Neural cell (in vitro differentiated cells): ENCODE measurements around the gene PGAP3. TPM values are rescaled to one million over a fixed set of nuclear protein-coding genes. Genes with fewer than 3 reads are reported as not detected.

Source experiments
- H2AFZ ChIP-seq: fragments of 200-600, 300-800 bp; sonication (generic), shearing (Covaris generic); 2 replicates; pipeline ENCODE4 v1.6.0; 2014; ENCODE audit warnings: low read depth, mild to moderate bottlenecking, antibody characterized with exemption, low read length, moderate library complexity
- H3F3A ChIP-seq: fragments of 200-600 bp; shearing (Covaris generic); 2 replicates; pipeline ENCODE4 v1.6.1; 2016; ENCODE audit warnings: mild to moderate bottlenecking, moderate library complexity, mixed read lengths, antibody characterized with exemption, low read length; ENCODE audit not compliant: insufficient read depth, poor library complexity, severe bottlenecking
- H3K27ac ChIP-seq: fragments of 200-600, 300-800 bp; sonication (generic), shearing (Covaris generic); 2 replicates; pipeline ENCODE4 v1.5.1; 2014; ENCODE audit warnings: mild to moderate bottlenecking, low read length, moderate library complexity
- H3K27me3 ChIP-seq: fragments of 300-800, 200-600 bp; sonication (generic), shearing (Covaris generic); 2 replicates; pipeline ENCODE4 v1.6.0; 2014; ENCODE audit warnings: mild to moderate bottlenecking, low read depth, low read length, moderate library complexity; ENCODE audit not compliant: insufficient read depth
- H3K36me3 ChIP-seq: fragments of 300-800, 200-600 bp; sonication (generic), shearing (Covaris generic); 2 replicates; pipeline ENCODE4 v1.5.1; 2014; ENCODE audit warnings: mild to moderate bottlenecking, antibody characterized with exemption, low read length, moderate library complexity; ENCODE audit not compliant: insufficient read depth
- H3K4me2 ChIP-seq: fragments of 300-800, 200-600 bp; sonication (generic), shearing (Covaris generic); 2 replicates; pipeline ENCODE4 v1.6.0; 2014; ENCODE audit warnings: mild to moderate bottlenecking, low read length
- H3K4me3 ChIP-seq: fragments of 300-800, 200-600 bp; sonication (generic), shearing (Covaris generic); 2 replicates; pipeline ENCODE4 v1.5.1; 2014; ENCODE audit warnings: mild to moderate bottlenecking, low read length, moderate library complexity
- H3K79me2 ChIP-seq: fragments of 200-600 bp; shearing (Covaris generic); replicated peaks from 2 replicates; pipeline ENCODE4 v1.6.0; 2014; ENCODE audit warnings: mild to moderate bottlenecking, low read length, moderate library complexity; ENCODE audit not compliant: insufficient read depth
- H3K9ac ChIP-seq: fragments of 300-800, 200-600 bp; sonication (generic), shearing (Covaris generic); 2 replicates; pipeline ENCODE4 v1.6.1; 2016; ENCODE audit warnings: mild to moderate bottlenecking, low read length, mixed read lengths
- H3K9me2 ChIP-seq: fragments of 200-600 bp; shearing (Covaris generic); 2 replicates; pipeline ENCODE4 v1.6.1; 2016; ENCODE audit warnings: mild to moderate bottlenecking, low read length, mixed read lengths; ENCODE audit not compliant: insufficient read depth
- H3K9me3 ChIP-seq: fragments of 200-600, 300-800 bp; sonication (generic), shearing (Covaris generic); 2 replicates; pipeline ENCODE4 v1.6.1; 2016; ENCODE audit warnings: mild to moderate bottlenecking, mixed run types, low read length, moderate library complexity, mixed read lengths
- H4K20me1 ChIP-seq: fragments of 200-600 bp; shearing (Covaris generic); 2 replicates; pipeline ENCODE4 v1.6.1; 2016; ENCODE audit warnings: mild to moderate bottlenecking, mixed run types; ENCODE audit not compliant: insufficient read depth
- EP300 ChIP-seq: fragments of 450-650 bp; conservative IDR thresholded peaks from 2 replicates; pipeline ENCODE4 v1.6.1; 2014; ENCODE audit warnings: antibody characterized with exemption, mild to moderate bottlenecking, moderate library complexity; ENCODE audit not compliant: poor library complexity, severe bottlenecking
- EZH2 ChIP-seq: fragments of 200-600, 300-800 bp; shearing (Covaris generic), sonication (generic); IDR thresholded peaks from 2 replicates; pipeline ENCODE4 v1.6.1; 2014; ENCODE audit warnings: antibody characterized with exemption, low read length, borderline replicate concordance, mild to moderate bottlenecking; ENCODE audit not compliant: insufficient read depth, poor library complexity, severe bottlenecking
- MXI1 ChIP-seq: fragments of 450-650 bp; conservative IDR thresholded peaks from 2 replicates; pipeline ENCODE4 v1.6.1; 2014; ENCODE audit warnings: antibody characterized with exemption, mild to moderate bottlenecking; ENCODE audit not compliant: poor library complexity, severe bottlenecking
- POLR2AphosphoS5 ChIP-seq: IDR thresholded peaks from 2 replicates; pipeline ENCODE4 v1.6.1; 2012
- RAD21 ChIP-seq: fragments of 450-650 bp; conservative IDR thresholded peaks from 2 replicates; pipeline ENCODE4 v1.6.1; 2014; ENCODE audit warnings: antibody characterized with exemption, mild to moderate bottlenecking, moderate library complexity
- SMC3 ChIP-seq: fragments of 450-650 bp; conservative IDR thresholded peaks from 2 replicates; pipeline ENCODE4 v1.6.1; 2014; ENCODE audit warnings: antibody characterized with exemption, mild to moderate bottlenecking, moderate library complexity; ENCODE audit not compliant: poor library complexity
- TAF1 ChIP-seq: IDR thresholded peaks from 2 replicates; pipeline ENCODE4 v1.6.1; 2012; ENCODE audit warnings: low read depth
- polyA plus RNA-seq: library from polyadenylated mRNA; depleted of rRNA; stranded (reverse); fragments of >200 nt; gene quantifications from 2 replicates; pipeline ENCODE4 v1.2.3, GENCODE V29; 2014
- TF ChIP-seq, protein P1 (sequence below): fragments of 450-650 bp; IDR thresholded peaks from 2 replicates; pipeline ENCODE4 v1.5.1; 2014; ENCODE audit warnings: antibody characterized with exemption, mild to moderate bottlenecking, moderate library complexity; ENCODE audit not compliant: poor library complexity, severe bottlenecking
- TF ChIP-seq, protein P2 (sequence below): IDR thresholded peaks from 2 replicates; pipeline ENCODE4 v1.6.1; 2012; ENCODE audit warnings: borderline replicate concordance

Gene PGAP3
- polyA plus RNA-seq, 1 donor from 2014 or later, result 27.2 TPM

DNA sequence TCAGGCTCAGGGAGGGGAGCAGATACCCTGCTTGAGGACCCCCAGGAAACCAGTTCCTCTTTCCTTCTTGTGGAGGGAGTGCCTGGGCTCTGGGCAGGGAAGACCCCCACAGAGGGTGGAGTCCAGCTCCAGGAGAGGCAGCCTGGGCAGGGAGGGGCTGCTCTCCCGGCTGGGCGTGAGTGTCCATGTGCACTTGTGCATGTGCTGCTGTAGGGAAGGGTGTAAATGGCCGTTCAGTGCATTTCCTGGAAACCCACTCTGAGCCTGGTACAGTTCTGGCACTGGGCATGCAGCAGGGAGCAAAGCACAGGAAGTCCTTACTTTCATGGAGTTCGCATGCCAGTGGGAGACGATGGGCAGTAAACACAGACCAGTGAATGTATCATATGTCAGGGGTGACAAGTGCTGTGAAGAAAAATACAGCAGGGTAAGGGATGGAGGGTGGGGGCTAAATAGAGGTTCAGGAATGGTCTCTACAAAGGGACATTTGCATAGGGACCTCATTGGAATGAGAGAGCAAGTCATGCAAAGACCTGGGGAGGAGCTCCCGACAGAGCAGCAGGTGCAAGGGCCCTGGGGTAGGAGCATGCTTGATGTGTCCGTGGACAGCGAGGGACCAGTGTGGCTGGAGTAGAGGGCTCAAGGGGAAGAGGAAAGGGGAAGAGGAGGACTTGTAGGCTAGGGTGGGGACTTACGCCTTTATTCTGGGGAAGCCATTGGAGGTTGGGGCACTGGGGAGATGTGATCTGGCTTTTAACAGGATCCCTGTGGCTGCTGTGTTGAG lies 45.4 kb downstream of the PGAP3 start:
- Histone ChIP-seq H3K27me3 (no peaks in the 10 kb centered on the region), H3K4me2 (no peak overlapping the region), H2AFZ (no peak overlapping the region), H3K36me3 (no peaks in the 10 kb centered on the region), H3F3A (no peaks in the 10 kb centered on the region), H3K9me2 (no peaks in the 10 kb centered on the region), H3K4me3 (no peak overlapping the region), H4K20me1 (no peaks in the 10 kb centered on the region), H3K9me3 (no peaks in the 10 kb centered on the region), H3K27ac (no peak overlapping the region), H3K79me2 (peaks cover 18% of the 10 kb centered on the region), H3K9ac (no peak overlapping the region)
- TF ChIP-seq TAF1 (no peak), MXI1 (no peak), SMC3 (no peak), EP300 (no peak), POLR2AphosphoS5 (no peak), EZH2 (no peak), RAD21 (no peak)
- TF ChIP-seq, protein P1, sequence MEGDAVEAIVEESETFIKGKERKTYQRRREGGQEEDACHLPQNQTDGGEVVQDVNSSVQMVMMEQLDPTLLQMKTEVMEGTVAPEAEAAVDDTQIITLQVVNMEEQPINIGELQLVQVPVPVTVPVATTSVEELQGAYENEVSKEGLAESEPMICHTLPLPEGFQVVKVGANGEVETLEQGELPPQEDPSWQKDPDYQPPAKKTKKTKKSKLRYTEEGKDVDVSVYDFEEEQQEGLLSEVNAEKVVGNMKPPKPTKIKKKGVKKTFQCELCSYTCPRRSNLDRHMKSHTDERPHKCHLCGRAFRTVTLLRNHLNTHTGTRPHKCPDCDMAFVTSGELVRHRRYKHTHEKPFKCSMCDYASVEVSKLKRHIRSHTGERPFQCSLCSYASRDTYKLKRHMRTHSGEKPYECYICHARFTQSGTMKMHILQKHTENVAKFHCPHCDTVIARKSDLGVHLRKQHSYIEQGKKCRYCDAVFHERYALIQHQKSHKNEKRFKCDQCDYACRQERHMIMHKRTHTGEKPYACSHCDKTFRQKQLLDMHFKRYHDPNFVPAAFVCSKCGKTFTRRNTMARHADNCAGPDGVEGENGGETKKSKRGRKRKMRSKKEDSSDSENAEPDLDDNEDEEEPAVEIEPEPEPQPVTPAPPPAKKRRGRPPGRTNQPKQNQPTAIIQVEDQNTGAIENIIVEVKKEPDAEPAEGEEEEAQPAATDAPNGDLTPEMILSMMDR, result no peak
- TF ChIP-seq, protein P2, sequence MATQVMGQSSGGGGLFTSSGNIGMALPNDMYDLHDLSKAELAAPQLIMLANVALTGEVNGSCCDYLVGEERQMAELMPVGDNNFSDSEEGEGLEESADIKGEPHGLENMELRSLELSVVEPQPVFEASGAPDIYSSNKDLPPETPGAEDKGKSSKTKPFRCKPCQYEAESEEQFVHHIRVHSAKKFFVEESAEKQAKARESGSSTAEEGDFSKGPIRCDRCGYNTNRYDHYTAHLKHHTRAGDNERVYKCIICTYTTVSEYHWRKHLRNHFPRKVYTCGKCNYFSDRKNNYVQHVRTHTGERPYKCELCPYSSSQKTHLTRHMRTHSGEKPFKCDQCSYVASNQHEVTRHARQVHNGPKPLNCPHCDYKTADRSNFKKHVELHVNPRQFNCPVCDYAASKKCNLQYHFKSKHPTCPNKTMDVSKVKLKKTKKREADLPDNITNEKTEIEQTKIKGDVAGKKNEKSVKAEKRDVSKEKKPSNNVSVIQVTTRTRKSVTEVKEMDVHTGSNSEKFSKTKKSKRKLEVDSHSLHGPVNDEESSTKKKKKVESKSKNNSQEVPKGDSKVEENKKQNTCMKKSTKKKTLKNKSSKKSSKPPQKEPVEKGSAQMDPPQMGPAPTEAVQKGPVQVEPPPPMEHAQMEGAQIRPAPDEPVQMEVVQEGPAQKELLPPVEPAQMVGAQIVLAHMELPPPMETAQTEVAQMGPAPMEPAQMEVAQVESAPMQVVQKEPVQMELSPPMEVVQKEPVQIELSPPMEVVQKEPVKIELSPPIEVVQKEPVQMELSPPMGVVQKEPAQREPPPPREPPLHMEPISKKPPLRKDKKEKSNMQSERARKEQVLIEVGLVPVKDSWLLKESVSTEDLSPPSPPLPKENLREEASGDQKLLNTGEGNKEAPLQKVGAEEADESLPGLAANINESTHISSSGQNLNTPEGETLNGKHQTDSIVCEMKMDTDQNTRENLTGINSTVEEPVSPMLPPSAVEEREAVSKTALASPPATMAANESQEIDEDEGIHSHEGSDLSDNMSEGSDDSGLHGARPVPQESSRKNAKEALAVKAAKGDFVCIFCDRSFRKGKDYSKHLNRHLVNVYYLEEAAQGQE, result no peak

DNA sequence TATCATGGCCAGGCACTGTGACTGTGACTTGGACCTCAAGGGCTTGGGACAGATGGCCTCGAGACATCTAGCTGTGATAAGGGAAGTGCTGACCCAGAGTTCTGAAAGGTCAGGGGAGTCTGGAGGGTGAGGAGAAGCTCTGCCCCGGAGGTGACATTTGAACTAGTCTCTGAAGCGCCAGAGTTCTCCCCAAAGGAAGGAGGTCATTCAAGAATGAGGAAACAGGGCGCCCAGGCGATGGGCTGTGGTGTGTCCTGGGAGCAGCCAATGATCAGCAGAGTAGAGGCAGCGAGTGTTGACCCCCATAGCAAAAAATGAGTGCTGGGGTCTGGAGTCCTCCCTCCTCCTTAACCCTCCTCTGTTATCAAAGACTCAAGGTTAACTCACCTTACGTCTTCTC lies 46.0 kb downstream of the PGAP3 start:
- Histone ChIP-seq H4K20me1 (no peaks in the 10 kb centered on the region), H3F3A (no peaks in the 10 kb centered on the region)
- TF ChIP-seq MXI1, result no peak
- TF ChIP-seq RAD21, result no peak
- TF ChIP-seq POLR2AphosphoS5, result no peak
- TF ChIP-seq SMC3, result no peak
- TF ChIP-seq, protein P2, result no peak
- TF ChIP-seq EZH2, result no peak
- TF ChIP-seq, protein P1, result no peak

More for the DNA sequence above, 46.0 kb downstream of the PGAP3 start:
- Histone ChIP-seq H3K79me2 (peaks cover 18% of the 10 kb centered on the region), H3K9ac (no peak overlapping the region), H3K4me2 (no peak overlapping the region), H3K4me3 (no peak overlapping the region), H3K27me3 (no peaks in the 10 kb centered on the region), H2AFZ (no peak overlapping the region), H3K9me3 (no peaks in the 10 kb centered on the region), H3K36me3 (no peaks in the 10 kb centered on the region), H3K9me2 (no peaks in the 10 kb centered on the region), H3K27ac (no peak overlapping the region)
